Caco-2 (cell line): ENCODE results near the gene IGFLR1. TPM values are rescaled to one million over a fixed set of nuclear protein-coding genes. Genes with fewer than 3 reads are reported as not detected.

Experiments
- BruUV-seq: library from RNA; stranded (reverse); fragments of 400-500 nt; replicated peaks from 2 replicates; lab custom pipeline; 2021; lab: Mats Ljungman, UMichigan
- CTCF ChIA-PET: fragments of 300-600 bp; sonication (Branson Sonifier 250); formaldehyde crosslinking; loops from one replicate; lab custom pipeline; 2022; ENCODE audit warnings: antibody characterized with exemption; lab: Charles Lee
- POLR2A ChIA-PET: fragments of 300-600 bp; sonication (Branson Sonifier 250); formaldehyde crosslinking; loops from one replicate; lab custom pipeline; 2022; ENCODE audit warnings: antibody characterized with exemption; lab: Charles Lee
- DNase-seq, 2 experiments: peaks; one replicate each; pipeline versions ENCODE4 v3.0.0 to v3.0.0-alpha.2; 2020 to 2022
- H3K27me3 ChIP-seq: replicated peaks from 2 replicates; pipeline ENCODE4 v1.6.0; 2011; ENCODE audit warnings: low read length; ENCODE audit not compliant: control insufficient read depth, insufficient read depth
- H3K36me3 ChIP-seq: 2 replicates; pipeline ENCODE4 v1.5.1; 2011; ENCODE audit warnings: low read length; ENCODE audit not compliant: control insufficient read depth, insufficient read depth
- H3K4me1 ChIP-seq: fragments of 250-450 bp; sonication (Bioruptor Pico); 2 replicates; pipeline ENCODE4 v1.5.1; 2020; ENCODE audit warnings: mild to moderate bottlenecking
- H3K4me3 ChIP-seq: 2 replicates; pipeline ENCODE4 v1.5.1; 2011; ENCODE audit warnings: low read depth, mild to moderate bottlenecking, control low read depth, low read length
- H3K9me3 ChIP-seq: fragments of 250-450 bp; sonication (Bioruptor Pico); 2 replicates; pipeline ENCODE4 v1.5.1; 2020; ENCODE audit warnings: mild to moderate bottlenecking, moderate library complexity
- H3K27ac Mint-ChIP-seq: one replicate; pipeline ENCODE4 v1.8.0; 2022; ENCODE audit warnings: mixed read lengths; ENCODE audit not compliant: unreplicated experiment
- H3K27me3 Mint-ChIP-seq: one replicate; pipeline ENCODE4 v1.8.0; 2022; ENCODE audit warnings: mixed read lengths; ENCODE audit not compliant: insufficient read depth, unreplicated experiment
- H3K36me3 Mint-ChIP-seq: one replicate; pipeline ENCODE4 v1.8.0; 2022; ENCODE audit warnings: mild to moderate bottlenecking, mixed read lengths; ENCODE audit not compliant: insufficient read depth, unreplicated experiment
- H3K4me1 Mint-ChIP-seq: one replicate; pipeline ENCODE4 v1.8.0; 2022; ENCODE audit warnings: low read depth, mixed read lengths; ENCODE audit not compliant: unreplicated experiment
- H3K4me3 Mint-ChIP-seq: one replicate; pipeline ENCODE4 v1.8.0; 2022; ENCODE audit warnings: mild to moderate bottlenecking, moderate library complexity, mixed read lengths; ENCODE audit not compliant: unreplicated experiment
- H3K9me3 Mint-ChIP-seq: one replicate; pipeline ENCODE4 v1.8.0; 2022; ENCODE audit warnings: mixed read lengths; ENCODE audit not compliant: unreplicated experiment
- intact Hi-C: fragments of 100-400 bp; cut with micrococcal nuclease; formaldehyde crosslinking; loops from one replicate; pipeline ENCODE4 v1.10.0; 2022; ENCODE audit not compliant: unreplicated experiment
- total RNA-seq: library from RNA; stranded (reverse); gene quantifications from 2 replicates; pipeline ENCODE4 v1.2.3, GENCODE V29; 2022
- TF ChIP-seq, protein P1 (sequence below), 2 experiments: fragments of 200-600 bp in 1 of 2; IDR thresholded peaks; 1 replicate in 1 of 2; 2 replicates in 1 of 2; pipeline versions ENCODE4 v1.5.1 to v1.8.0; 2011 to 2022; ENCODE audit warnings: antibody characterized with exemption in 1 of 2, control low read depth in 1 of 2, inconsistent platforms in 1 of 2, low read depth in 1 of 2, low read length in 1 of 2, mild to moderate bottlenecking in 1 of 2, moderate library complexity in 1 of 2; ENCODE audit not compliant: insufficient read depth in 1 of 2, severe bottlenecking in 1 of 2, unreplicated experiment in 1 of 2

Gene IGFLR1
- total RNA-seq, 1 experiment from 2014 or later = 11.3 TPM

- peaks cover 8% of the 10 kb centered on the region; the same call in 1 of the 2 replicates for H3K36me3 ChIP-seq
- no TSS peak for BruUV-seq
- POLR2A ChIA-PET = interaction anchor here (0.6 to 1.2 kb wide), 9 partner anchors 8 to 191 kb away, joined by 3 to 7 read pairs (median 4); partner anchors contain the start of genes COX6B1 and LIN37
These were observed 1.6 kb downstream of the IGFLR1 start for GRCh38 chr19:35740423-35741202.

GRCh38 chr19:35740108-35740422 is 2.2 kb downstream of the IGFLR1 start:
- H3K27ac Mint-ChIP-seq = peak overlapping the region; percentile 87
- POLR2A ChIA-PET = interaction anchor here (1.0 to 1.2 kb wide), 7 partner anchors 8 to 191 kb away, joined by 3 to 7 read pairs (median 4); partner anchors contain the start of genes COX6B1 and LIN37

More at GRCh38 chr19:35740423-35741202, 1.6 kb downstream of the IGFLR1 start:
- no peaks in the 10 kb centered on the region for H3K9me3 Mint-ChIP-seq
- no peaks in the 10 kb centered on the region for H3K27me3 Mint-ChIP-seq
- H3K9me3 ChIP-seq = no peaks in the 10 kb centered on the region
- CTCF ChIA-PET = interaction anchor here (0.5 to 1.2 kb wide), 14 partner anchors 8 to 477 kb away, joined by 3 to 13 read pairs (median 4); partner anchors contain the start of gene LIN37
- H3K4me3 ChIP-seq = peak overlapping the region; percentile 58
- peak overlapping the region; percentile 87 for H3K27ac Mint-ChIP-seq
- H3K36me3 Mint-ChIP-seq = peaks cover 75% of the 10 kb centered on the region
- peak overlapping the region; percentile 97 for H3K4me3 Mint-ChIP-seq
- intact Hi-C loops = loop anchor here (1.0 to 2.0 kb wide), 2 partner anchors 23 to 48 kb away; no protein-coding TSS in a partner anchor
- peak; percentile 99 for DNase-seq
- peaks cover 11% of the 10 kb centered on the region for H3K4me1 Mint-ChIP-seq
- TF ChIP-seq, protein P1, sequence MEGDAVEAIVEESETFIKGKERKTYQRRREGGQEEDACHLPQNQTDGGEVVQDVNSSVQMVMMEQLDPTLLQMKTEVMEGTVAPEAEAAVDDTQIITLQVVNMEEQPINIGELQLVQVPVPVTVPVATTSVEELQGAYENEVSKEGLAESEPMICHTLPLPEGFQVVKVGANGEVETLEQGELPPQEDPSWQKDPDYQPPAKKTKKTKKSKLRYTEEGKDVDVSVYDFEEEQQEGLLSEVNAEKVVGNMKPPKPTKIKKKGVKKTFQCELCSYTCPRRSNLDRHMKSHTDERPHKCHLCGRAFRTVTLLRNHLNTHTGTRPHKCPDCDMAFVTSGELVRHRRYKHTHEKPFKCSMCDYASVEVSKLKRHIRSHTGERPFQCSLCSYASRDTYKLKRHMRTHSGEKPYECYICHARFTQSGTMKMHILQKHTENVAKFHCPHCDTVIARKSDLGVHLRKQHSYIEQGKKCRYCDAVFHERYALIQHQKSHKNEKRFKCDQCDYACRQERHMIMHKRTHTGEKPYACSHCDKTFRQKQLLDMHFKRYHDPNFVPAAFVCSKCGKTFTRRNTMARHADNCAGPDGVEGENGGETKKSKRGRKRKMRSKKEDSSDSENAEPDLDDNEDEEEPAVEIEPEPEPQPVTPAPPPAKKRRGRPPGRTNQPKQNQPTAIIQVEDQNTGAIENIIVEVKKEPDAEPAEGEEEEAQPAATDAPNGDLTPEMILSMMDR (IDR thresholded peaks at IDR 0.05; ENCODE audit: insufficient read depth in 1 of 2, low read depth in 1 of 2, low read length in 1 of 2, severe bottlenecking in 1 of 2, unreplicated experiment in 1 of 2) = peak; percentile 22 to 45
- no peaks in the 10 kb centered on the region for H3K27me3 ChIP-seq
- peaks cover 8% of the 10 kb centered on the region; the same call in 1 of the 2 replicates for H3K4me1 ChIP-seq

More at GRCh38 chr19:35740108-35740422, 2.2 kb downstream of the IGFLR1 start:
- TF ChIP-seq, protein P1 (IDR thresholded peaks at IDR 0.05; ENCODE audit: insufficient read depth in 1 of 2, low read depth in 1 of 2, low read length in 1 of 2, severe bottlenecking in 1 of 2, unreplicated experiment in 1 of 2) = no peak
- CTCF ChIA-PET = interaction anchor here (0.9 to 1.2 kb wide), 7 partner anchors 8 to 191 kb away, joined by 3 to 13 read pairs (median 5); partner anchors contain the start of gene LIN37
- H3K4me3 ChIP-seq = peak overlapping the region; percentile 53
- Mint-ChIP-seq H3K27me3 (no peaks in the 10 kb centered on the region), H3K4me1 (peaks cover 11% of the 10 kb centered on the region), H3K9me3 (no peaks in the 10 kb centered on the region), H3K36me3 (peaks cover 74% of the 10 kb centered on the region), H3K4me3 (peak overlapping the region; percentile 97)
- no peaks in the 10 kb centered on the region for H3K27me3 ChIP-seq
- no TSS peak for BruUV-seq
- peaks cover 8% of the 10 kb centered on the region; the same call in 1 of the 2 replicates for H3K36me3 ChIP-seq
- peaks cover 8% of the 10 kb centered on the region; the same call in 1 of the 2 replicates for H3K4me1 ChIP-seq
- H3K9me3 ChIP-seq = no peaks in the 10 kb centered on the region
- DNase-seq = no peak
- intact Hi-C loops = loop anchor here (1.0 to 2.0 kb wide), 2 partner anchors 23 to 47 kb away; no protein-coding TSS in a partner anchor
